HK-2 (cell line): Measurements from ENCODE around the gene DAD1.
A peak's percentile ranks its signal among the peaks of the same experiment; 100 is the strongest.
"Not testable (repeated sequence)": the region's sequence is repeated elsewhere in the genome, so short reads cannot be mapped to it uniquely, and the experiment has no call there.

Experiments
- DNase-seq: peaks from one replicate; pipeline ENCODE4 v3.0.0-alpha.2; 2018; ENCODE audit not compliant: unreplicated experiment

The DAD1 gene

DNA sequence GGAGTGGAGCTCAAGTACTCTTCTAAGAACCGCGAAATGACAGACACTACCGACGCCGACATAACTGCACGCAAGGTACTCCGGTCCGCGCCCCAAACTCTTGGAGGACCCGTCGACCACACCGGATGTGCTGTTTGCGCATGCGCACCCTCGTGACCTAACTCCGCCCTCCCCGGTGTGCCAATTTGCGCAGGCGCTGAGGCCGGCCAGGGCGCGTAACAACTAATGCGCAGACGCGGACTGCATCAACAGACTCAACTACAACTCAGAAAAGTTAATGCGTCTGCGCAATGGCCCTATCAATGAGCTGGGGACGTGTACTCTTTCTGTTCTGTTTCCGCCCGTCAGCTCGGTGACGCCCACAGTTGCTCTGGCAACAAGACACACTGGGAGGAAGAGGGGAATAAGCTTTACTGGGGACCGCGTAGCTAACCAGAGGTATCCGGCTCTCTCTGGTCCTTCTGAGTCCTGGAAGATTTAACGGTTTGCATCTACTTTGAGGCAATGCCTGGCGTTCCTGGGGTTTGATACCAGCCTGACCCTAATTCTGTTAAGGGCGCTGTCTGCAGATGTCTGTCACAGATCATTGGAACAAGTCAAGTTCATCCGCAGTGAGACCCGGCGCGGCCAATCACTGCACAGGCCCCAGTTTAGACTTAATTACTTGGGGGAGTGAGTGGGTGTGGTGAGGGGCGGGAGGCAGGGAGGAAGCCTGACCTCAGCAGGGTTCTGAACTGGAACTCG lies at the start of gene DAD1:
DAD1 (minus strand) TSS at position 129 of the 744 bp plus-strand sequence; CDS start at position 62, 67 bp downstream.
- DNase-seq: peak; percentile 99

DNA sequence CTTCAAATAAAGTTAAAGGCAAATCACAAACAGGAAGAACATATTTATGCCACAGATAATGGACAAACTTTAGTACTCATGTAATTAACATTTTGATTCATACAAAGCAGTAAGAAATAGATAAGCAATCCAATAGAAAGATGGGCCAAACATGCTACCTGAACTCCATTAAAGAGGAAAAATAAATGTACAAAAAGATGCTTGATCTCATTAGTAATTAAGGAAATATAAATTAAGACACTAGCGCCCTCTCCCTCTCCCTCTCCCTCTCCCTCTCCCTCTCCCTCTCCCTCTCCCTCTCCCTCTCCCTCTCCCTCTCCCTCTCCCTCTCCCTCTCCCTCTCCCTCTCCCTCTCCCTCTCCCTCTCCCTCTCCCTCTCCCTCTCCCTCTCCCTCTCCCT lies 47.0 kb upstream of the DAD1 start:
- not testable (repeated sequence) for DNase-seq

DNA sequence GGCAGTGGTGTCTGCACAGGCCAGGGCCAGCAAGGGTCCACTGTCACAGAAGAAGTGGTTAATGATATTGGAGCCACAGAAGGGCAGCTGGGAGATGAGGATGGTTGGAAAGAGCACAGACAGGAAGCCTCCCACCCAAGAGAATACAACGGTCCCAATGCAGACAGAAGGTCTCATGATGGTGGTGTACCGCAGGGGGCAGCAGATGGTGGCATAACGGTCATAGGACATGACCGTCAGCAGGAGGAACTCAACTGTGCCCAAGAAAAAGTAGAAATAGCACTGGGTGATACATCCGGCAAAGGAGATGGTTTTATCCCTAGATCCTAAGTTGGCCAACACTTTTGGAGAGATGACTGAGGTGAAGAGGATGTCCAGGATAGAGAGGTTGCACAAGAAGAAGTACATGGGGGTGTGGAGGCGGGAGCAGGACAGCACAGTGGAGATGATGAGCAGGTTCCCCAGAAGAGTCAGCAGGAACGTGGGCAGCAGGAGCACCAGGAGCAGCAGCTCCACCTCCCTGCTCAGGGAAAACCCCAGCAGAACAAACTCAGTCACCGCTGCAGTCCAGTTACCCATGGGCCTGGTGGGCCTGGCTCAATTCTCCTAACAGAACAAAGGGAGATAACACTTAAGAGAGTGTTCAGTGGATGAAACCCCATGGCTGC lies 45.3 kb upstream of the DAD1 start:
- DNase-seq: no peak

DNA sequence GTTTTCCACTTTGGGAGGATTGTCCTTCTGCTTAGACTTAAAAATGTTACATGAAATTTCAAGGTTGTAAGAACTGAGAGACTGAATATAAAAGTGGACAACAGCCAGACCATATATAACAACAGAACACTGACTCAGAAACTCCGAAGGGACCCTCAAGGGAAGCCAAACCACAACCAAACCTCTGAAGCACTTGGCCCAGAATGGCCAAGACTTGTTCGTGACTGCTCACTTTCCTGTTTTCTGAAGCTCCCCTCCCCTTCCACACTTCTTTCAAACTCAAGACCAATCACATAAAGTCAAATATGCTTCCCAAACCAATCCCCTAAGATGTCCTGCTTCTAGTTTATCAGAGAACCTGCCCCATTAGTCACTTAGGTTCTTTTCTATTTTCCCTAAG lies 41.5 kb upstream of the DAD1 start:
- DNase-seq: no peak

DNA sequence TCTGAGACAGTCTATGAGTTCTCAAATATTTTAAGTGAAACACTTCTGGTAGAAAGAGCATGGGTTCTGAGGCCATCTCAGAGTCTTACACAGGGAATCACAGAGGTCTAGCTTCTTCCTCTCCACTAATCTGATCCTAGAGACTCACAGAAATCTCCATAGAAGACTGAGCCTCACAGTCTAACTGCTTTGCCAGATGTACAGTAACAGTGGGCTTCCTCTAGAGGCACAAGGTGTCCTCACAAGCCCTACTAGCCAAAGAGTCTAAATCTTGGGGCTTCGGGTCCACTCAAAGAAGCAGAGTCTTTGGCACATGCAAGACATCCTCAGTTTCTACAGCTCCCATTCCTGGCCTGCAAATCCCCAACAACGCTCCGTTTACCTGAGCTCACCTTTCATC lies 41.0 kb upstream of the DAD1 start:
- no peak for DNase-seq

DNA sequence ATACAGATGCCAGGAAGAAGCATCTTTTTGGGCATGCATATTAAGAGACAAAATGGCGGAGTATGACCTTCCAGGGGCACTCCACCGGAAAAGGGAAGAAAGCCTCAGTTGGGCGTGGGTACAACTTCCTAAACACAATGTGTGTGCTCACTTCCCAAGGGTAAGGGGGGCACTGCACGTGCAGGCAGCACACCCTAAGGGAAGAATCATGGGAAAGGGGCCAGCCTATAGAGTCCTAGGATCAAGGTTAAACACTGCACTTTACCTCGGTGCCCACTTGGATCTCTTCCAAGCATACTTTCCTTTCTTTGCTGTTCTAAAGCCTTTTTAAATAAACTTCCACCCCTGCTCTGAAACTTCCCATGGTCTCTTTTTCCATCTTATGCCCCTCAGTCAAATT lies 40.3 kb upstream of the DAD1 start:
- no peak for DNase-seq

DNA sequence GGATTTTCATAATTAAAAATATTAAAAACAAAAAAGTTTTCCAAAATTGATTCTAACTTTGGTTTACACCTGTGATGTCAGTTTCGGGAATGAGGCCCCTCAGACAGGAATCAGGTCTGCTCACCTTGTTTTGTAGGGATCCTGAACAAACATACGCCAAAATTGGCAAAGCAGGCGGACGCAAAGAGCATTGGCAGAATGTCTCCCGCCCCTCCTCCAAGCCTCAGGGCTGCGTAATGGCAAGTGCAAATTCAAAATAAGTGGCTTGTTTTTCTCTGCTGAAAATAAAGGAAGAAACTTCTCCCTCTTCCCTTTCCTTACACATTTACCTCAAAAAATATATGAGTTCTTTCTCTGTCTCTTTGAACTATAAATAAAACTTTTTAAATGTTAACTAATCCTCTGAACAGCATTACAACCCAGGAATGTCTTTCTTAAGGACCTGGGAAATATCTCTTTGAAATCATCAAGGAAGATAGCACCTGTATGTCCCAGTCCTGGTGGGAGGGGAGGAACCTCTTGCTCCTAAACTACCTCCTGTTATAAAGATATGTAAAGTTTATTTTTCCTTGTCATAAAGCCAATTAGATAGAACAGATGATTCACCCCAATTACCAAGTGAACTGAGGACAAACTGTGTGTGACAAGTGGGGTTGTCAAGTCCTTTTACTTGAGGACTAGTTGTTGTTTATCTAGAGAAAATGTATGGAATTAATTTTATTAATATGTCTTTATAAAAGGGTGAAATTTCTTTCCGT lies 38.7 kb upstream of the DAD1 start:
- no peak for DNase-seq

DNA sequence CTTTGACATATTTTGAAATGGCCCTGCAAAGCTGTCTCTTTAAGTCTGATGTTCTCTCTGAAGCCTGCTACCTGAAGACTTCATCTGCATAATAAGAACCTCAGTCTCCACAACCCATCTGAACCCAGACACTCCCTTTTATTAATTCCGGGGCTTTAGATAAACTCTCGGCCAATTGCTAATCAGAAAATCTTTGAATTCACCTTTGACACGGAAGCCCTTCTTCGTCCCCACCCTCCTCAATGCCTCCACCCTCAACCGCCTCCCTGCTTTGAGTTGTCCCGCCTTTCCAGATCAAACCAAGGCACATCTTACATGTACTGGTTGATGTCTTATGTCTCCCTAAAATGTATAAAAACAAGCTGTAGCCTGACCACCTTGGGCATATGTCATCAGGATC lies 37.6 kb upstream of the DAD1 start:
- DNase-seq: no peak

DNA sequence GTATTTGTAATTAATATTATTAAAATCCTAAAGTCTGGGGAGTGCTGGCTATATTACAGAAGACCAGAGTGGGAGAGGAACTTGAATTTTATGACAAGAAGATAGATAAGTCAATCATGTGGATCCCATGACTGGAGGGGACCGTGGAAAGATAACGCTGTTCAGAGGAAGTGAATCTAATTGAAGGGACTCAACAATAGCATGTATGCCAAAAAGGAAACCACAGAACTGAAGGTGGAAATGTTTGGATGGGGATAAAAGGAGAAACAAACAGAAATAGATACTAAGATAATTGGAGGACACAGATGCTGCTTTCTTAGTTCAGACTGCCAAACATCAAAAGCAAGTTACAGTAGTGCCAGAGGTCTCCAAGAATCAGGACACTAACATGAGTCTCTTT lies 34.0 kb upstream of the DAD1 start:
- no peak for DNase-seq

DNA sequence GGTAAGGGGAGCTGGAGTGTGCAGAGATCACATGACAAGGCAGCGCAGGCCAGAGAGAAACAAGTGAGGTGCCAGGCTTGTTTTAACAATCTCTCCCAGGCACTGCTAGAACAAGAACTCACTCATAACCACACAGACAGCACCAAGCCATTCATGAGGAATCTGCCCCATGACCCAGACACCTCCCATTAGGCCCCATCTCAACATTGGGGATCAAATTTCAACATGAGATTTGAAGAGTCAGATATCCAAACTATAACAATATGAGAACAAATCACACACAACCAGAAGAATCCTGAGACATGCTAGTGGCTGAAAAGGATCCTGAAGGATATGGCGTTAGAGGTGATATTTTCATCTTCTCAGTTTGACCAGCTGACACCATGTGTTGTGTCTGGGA lies 33.2 kb upstream of the DAD1 start:
- DNase-seq: no peak

DNA sequence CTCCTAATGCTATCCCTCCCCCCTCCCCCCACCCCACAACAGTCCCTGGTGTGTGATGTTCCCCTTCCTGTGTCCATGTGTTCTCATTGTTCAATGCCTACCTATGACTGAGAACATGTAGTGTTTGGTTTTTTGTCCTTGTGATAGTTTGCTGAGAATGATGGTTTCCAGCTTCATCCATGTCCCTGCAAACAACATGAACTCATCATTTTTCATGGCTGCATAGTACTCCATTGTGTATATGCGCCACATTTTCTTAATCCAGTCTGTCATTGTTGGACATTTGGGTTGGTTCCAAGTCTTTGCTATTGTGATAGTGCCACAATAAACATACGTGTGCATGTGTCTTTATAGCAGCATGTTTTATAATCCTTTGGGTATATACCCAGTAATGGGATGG lies 26.7 kb upstream of the DAD1 start:
- DNase-seq: not testable (repeated sequence)

DNA sequence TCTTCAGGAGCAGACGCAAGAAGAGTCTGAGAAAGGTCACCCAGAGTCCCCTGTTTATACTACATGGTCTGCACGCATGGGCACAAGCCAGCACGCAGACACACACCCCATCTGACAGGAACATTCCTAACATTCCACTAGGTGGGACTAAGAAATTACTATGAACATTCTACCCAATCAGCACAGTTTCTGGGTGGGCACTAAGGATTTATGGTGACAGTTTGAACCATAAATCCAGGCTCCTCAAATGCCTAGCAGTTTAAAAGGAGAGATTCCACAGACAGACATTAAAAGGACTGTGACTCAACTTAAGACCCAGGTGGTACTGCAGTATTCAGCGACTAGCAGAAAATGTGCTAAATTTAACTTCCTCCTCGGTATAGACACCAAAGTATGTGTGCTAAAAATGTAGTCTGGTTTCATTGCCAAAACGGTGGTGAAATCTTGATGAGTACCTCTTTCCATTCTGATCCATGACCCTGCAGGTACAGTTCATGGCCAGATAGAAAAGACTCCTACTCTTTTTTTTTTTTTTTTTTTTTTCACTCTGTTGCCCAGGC lies 25.3 kb upstream of the DAD1 start:
- peak; percentile 80 for DNase-seq

DNA sequence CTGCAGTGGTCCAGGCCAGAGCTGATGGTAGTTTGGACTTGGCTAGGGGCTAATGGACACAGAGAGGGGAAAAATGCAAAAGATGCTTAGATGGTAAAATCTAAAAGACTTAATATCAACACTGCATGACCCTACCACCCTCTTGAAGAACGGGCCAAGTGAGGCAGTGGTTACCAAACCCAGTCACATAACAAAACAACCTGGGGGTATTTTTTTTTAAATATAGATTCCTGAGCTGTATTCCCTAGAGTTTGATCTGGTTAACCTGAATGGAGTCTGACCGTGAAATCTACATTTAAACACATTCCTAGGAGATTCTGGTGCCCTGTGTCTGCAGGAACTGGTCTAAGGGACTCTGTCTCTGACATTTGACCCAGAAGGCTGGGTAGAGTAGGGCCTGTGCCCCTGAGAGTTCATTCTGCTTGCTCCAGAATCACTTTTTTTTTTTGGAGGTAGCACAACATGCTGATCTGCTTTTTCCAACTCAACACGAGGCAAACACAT lies 24.8 kb upstream of the DAD1 start:
- DNase-seq: no peak

DNA sequence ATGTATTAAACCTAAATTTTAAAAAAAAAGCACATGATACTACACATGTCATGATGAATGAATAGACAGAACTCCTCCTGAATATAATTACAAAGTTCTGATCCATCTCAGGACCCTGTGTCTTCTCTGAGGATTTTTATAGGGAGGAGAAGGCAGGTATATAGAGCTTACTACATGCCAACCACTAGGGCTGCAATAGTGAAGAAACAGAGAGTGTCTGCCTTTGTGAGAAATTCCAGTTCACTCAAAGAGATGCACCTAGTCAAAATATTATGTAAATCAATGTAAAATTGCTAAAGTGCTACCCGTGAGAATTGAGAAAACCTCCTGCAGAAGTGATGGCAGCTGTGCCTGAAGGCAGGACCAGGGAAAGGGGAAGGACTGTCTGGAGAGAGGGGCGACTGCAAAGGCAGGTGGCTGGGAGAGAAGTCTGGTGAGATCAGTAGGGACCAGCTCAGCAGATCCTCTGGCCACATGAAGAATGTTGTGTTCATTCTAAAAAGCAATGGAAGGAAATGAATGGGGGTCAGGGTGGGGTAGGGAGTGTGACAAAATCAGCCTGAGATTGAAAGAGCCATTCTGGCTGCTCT lies 24.2 kb upstream of the DAD1 start:
- DNase-seq: no peak

DNA sequence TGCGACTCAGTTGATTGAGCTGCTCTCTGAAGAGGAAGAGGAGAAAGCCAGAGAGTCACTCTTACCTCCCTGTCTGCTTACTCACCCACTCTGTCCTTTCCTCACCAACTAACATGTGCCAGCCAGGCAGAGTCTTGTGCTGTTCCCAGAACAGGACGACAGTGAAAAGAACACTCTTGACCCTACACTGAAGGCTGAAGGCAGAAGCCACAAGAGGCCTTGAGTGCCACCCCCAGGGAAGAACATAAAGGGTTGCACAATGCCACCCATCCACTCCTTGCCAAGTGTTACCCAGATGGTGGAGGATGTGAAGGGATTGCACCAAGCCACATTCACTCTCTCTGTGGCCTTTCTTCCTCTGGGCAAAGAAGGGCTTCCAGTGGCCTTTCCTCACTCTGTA lies 21.9 kb upstream of the DAD1 start:
- DNase-seq: no peak

DNA sequence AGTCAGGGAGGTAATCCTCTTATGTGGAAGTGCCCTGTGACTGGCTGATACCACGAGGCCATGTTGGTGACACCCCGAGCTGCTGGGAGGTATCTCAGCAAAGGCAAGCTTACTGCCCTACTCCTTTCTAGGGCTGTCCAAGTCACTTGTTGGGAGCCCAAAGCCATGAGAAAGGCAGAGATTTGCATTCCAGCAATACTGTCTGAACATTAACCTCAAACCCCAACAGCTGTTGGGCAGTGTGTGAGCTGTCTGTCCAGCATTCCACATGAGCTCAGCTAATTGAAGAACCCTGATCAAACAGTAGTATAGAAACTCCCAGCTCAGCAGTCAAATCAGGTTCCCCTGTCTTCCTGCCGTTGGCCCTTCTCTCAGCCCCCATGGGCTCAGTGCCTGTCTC lies 18.3 kb upstream of the DAD1 start:
- no peak for DNase-seq

DNA sequence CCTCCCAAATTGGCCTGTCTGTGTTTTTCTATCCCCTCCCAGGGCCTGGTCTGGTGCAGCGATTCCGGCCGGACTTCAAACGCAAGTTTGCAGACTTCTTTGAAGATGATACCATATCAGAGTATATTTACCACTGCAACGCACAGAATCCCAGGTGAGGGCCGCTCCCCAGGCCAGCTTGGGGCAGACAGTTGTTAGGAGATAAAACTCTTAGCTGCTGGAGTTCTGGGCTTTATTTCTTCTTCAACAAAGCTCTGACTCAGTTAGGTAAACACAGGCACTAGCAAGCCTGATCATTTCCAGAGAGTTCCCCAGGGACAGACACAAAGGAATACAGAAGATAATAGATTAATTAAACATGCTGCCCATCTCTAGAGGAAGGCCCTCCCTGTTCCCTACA lies 17.4 kb upstream of the DAD1 start:
- DNase-seq: no peak

DNA sequence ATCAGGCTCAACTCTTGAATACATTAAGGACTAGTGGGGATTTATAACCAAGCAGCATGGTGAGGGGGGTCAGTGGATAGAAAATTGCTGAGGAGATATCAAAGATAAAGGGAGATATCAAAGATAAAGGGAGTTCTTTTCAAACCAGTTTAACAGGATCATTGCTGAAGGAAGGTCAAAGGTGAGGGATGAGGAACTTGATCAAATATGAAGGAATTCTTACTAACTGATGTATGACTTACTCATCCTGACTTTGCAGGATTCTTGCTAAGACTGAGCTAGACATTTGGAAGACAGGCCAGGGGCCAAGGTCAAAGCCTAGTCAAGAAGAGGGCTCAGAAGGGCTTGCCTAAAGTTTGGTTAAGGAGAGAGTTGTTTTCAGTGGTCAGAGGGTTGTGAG lies 13.8 kb upstream of the DAD1 start:
- no peak for DNase-seq

DNA sequence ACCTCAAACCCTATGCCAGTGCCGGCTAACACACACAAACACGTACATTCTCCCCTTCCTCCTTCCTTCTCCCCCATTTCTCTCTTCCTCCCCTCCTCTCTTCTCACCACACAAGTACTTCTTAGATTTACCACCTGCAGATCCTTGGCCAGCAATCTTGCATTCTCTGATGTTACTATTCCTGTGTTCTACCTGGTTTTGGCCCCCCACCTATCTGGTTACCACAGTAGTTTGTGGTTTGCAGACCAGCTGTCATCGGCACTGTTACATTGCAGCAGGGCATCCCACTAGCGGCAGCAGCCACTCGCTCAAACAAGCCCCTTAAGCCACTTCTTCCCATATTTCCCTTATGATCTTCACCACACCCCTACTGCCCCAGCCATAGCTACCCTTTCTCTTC lies 13.0 kb upstream of the DAD1 start:
- no peak for DNase-seq

DNA sequence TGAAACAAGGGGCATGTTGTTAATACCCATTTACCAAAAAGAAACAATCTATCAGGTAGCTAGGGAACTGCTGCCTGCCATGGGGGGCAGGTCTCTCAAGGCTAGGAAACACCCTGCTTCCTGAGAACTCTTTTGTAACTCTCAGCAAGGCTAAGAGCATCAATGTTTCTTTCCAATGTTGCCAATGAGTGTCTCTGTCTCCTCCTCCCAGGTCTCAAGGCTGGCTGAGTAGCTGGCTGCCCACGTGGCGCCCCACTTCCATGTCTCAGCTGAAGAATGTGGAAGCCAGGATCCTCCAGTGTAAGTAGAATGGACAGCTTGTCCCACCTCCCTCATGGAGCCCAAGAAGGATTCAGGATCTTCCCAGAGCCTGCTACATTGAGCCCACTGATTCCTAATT lies 12.4 kb upstream of the DAD1 start:
- no peak for DNase-seq

DNA sequence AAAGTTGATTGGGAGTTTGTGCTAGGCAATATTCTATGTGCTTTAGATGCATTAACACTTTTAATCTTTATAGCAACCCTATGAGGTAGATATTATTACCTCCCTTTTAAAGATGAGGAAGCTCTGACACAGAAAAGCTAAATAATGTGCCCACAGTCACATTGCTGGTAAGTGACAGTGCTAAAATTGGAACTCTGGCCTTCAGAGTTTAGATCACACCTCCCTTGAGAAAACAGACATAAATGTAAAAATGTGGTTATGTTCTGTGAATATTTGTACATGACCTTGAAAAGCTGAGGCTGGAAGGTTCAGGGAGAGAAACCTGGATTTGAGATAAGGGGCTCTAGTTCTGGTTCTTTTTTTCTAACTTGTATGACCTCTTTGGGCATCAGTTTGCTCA lies 11.0 kb upstream of the DAD1 start:
- DNase-seq: no peak

DNA sequence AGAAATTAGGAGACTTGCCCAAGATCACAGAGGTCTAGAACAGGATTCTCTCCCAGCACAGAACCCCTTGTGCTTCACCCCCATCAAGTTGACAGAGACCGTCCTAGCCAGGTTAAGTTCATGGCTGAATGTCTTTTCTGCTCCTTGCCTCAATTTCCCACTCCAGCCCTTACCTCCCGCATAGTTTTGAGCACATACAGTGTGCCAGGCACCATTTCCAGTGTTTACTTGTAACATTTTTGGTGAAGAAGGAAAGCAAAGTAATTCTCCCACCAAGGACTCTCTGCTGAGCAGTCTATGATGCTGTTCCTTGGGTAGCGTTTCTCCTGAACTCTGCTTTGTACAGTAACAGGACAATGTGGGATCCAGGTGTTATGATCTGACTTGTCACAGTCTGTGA lies 10.3 kb upstream of the DAD1 start:
- DNase-seq: no peak
